ENCODE results near the gene SLC24A4.

GRCh38 chr14:92500491-92500941 lies 177.6 kb downstream of the SLC24A4 start:
- TF ChIP-seq, protein P1, sequence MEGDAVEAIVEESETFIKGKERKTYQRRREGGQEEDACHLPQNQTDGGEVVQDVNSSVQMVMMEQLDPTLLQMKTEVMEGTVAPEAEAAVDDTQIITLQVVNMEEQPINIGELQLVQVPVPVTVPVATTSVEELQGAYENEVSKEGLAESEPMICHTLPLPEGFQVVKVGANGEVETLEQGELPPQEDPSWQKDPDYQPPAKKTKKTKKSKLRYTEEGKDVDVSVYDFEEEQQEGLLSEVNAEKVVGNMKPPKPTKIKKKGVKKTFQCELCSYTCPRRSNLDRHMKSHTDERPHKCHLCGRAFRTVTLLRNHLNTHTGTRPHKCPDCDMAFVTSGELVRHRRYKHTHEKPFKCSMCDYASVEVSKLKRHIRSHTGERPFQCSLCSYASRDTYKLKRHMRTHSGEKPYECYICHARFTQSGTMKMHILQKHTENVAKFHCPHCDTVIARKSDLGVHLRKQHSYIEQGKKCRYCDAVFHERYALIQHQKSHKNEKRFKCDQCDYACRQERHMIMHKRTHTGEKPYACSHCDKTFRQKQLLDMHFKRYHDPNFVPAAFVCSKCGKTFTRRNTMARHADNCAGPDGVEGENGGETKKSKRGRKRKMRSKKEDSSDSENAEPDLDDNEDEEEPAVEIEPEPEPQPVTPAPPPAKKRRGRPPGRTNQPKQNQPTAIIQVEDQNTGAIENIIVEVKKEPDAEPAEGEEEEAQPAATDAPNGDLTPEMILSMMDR (IDR thresholded peaks at IDR 0.05) = no peak
- no peak for TF ChIP-seq POLR2A (IDR thresholded peaks at IDR 0.05)
